NCI-H748 (cell line): ENCODE measurements around the gene SPATC1L.
"Not testable (repeated sequence)": the region's sequence is repeated elsewhere in the genome, so short reads cannot be mapped to it uniquely, and the experiment has no call there.

Experiments
- DNase-seq: peaks from one replicate; lab custom pipeline; 2025; ENCODE audit not compliant: unreplicated experiment; lab: John Stamatoyannopoulos, UW

Gene SPATC1L

GRCh38 chr21:46183910-46184624 is at the start of gene SPATC1L:
SPATC1L (minus strand) TSS chr21:46184459; CDS start chr21:46182816, 1,643 bp downstream.
- peak; percentile 74 for DNase-seq

- peak; percentile 17 for DNase-seq
Measured at GRCh38 chr21:46229923-46230260, 45.6 kb upstream of the SPATC1L start.

- DNase-seq = peak; percentile 81
Measured at GRCh38 chr21:46229133-46229922, 45.1 kb upstream of the SPATC1L start.

- DNase-seq = peak; percentile 96
Measured at GRCh38 chr21:46228345-46229051, 44.2 kb upstream of the SPATC1L start, which contains the start of gene LSS. LSS (minus strand) TSS chr21:46228774; CDS start chr21:46228745, 29 bp downstream.

- peak; percentile 10 for DNase-seq
Measured at GRCh38 chr21:46227811-46228344, 43.6 kb upstream of the SPATC1L start.

GRCh38 chr21:46226920-46227599 is 42.8 kb upstream of the SPATC1L start:
- DNase-seq = peak; percentile 4

GRCh38 chr21:46226146-46226545 is 41.9 kb upstream of the SPATC1L start:
- no peak for DNase-seq

- DNase-seq = not testable (repeated sequence)
Measured at GRCh38 chr21:46223661-46224060, 39.4 kb upstream of the SPATC1L start.

- no peak for DNase-seq
Measured at GRCh38 chr21:46223217-46223616, 39.0 kb upstream of the SPATC1L start.

- DNase-seq = no peak
Measured at GRCh38 chr21:46222436-46223116, 38.3 kb upstream of the SPATC1L start.

- DNase-seq = no peak
Measured at GRCh38 chr21:46221664-46222435, 37.6 kb upstream of the SPATC1L start.

- no peak for DNase-seq
Measured at GRCh38 chr21:46220847-46221246, 36.6 kb upstream of the SPATC1L start.

- no peak for DNase-seq
Measured at GRCh38 chr21:46220275-46220810, 36.1 kb upstream of the SPATC1L start.

- no peak for DNase-seq
Measured at GRCh38 chr21:46219591-46220239, 35.5 kb upstream of the SPATC1L start.

GRCh38 chr21:46218906-46219590 is 34.8 kb upstream of the SPATC1L start:
- no peak for DNase-seq

- DNase-seq = no peak
Measured at GRCh38 chr21:46217511-46218196, 33.4 kb upstream of the SPATC1L start.

GRCh38 chr21:46216132-46216747 is 32.0 kb upstream of the SPATC1L start:
- DNase-seq = no peak
